Gastrocnemius medialis (tissue), 4 donors: Measurements from ENCODE around the gene TLE4.

ENCODE experiments used
- CTCF ChIP-seq, 5 experiments: fragments of 450-650 bp in 3 of 5; fragments of 200-600 bp in 2 of 5; sonication (generic) in 2 of 5; IDR thresholded peaks in 4 of 5; conservative IDR thresholded peaks in 1 of 5; 1 replicate in 4 of 5; 2 replicates in 1 of 5; pipeline ENCODE4 v1.5.1; 2016 to 2019; ENCODE audit warnings: antibody characterized with exemption in 5 of 5, mild to moderate bottlenecking in 3 of 5, moderate library complexity in 3 of 5
- POLR2A ChIP-seq, 2 donors: fragments of 450-650 bp; IDR thresholded peaks; one replicate each; pipeline ENCODE4 v1.6.1; 2017; ENCODE audit warnings: antibody characterized with exemption in 2 of 2, mild to moderate bottlenecking in 2 of 2, moderate library complexity in 2 of 2

DNA sequence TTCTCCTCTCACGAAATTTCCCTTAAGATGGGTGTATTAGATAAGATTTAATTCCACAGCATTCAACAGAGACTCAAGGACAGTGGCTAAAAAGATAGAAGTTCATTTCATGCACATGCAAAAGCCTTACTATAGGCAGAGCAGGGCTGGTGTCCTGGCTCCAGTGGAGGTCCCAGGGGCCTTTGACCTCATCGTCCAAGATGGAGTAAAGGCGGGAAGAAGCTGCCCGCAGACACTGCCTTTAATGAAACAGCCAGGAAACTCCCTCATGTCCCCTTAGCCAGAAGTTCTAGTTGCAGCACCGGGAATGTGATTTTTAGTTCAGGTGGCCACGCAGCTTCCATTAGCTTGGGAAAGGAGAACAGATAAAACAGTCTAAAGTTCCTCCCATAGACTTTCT, 190.3 kb downstream of the TLE4 start:
- TF ChIP-seq CTCF (IDR thresholded peaks at IDR 0.05 in 4 of 5, conservative IDR thresholded peaks at IDR 0.05 in 1 of 5) (no peak), POLR2A (IDR thresholded peaks at IDR 0.05) (no peak)
